Trophoblast cell (in vitro differentiated cells and primary cell): ENCODE data around the gene TSPOAP1.

Source experiments
- DNase-seq, 2 donors: peaks; one replicate each; pipeline ENCODE4 v3.0.0-alpha.2; 2016
- H2AFZ ChIP-seq: 2 replicates; pipeline ENCODE4 v1.6.1; 2013; ENCODE audit warnings: low read length, moderate library complexity, mild to moderate bottlenecking; ENCODE audit not compliant: insufficient read depth, poor library complexity
- H2AK5ac ChIP-seq: 2 replicates; pipeline ENCODE4 v1.6.1; 2013; ENCODE audit warnings: mild to moderate bottlenecking, low read length
- H2BK120ac ChIP-seq: 2 replicates; pipeline ENCODE4 v1.6.1; 2013; ENCODE audit warnings: low read length, mild to moderate bottlenecking, moderate library complexity; ENCODE audit not compliant: insufficient read depth, poor library complexity
- H2BK12ac ChIP-seq: 2 replicates; pipeline ENCODE4 v1.6.1; 2013; ENCODE audit warnings: mild to moderate bottlenecking, low read length, moderate library complexity
- H2BK5ac ChIP-seq: 2 replicates; pipeline ENCODE4 v1.6.1; 2013; ENCODE audit warnings: low read length, low read depth, moderate library complexity, mild to moderate bottlenecking; ENCODE audit not compliant: poor library complexity
- H3K14ac ChIP-seq: 2 replicates; pipeline ENCODE4 v1.6.1; 2013; ENCODE audit warnings: mild to moderate bottlenecking, low read length
- H3K18ac ChIP-seq: 2 replicates; pipeline ENCODE4 v1.6.1; 2013; ENCODE audit warnings: mild to moderate bottlenecking, low read length
- H3K23ac ChIP-seq: 2 replicates; pipeline ENCODE4 v1.6.1; 2013; ENCODE audit warnings: low read length
- H3K27ac ChIP-seq: 2 replicates; pipeline ENCODE4 v1.5.1; 2013; ENCODE audit warnings: low read depth, mild to moderate bottlenecking, inconsistent platforms, low read length, moderate library complexity
- H3K27me3 ChIP-seq: 2 replicates; pipeline ENCODE4 v1.6.1; 2013; ENCODE audit warnings: inconsistent platforms, mild to moderate bottlenecking, low read length, moderate library complexity; ENCODE audit not compliant: insufficient read depth
- H3K36me3 ChIP-seq, 2 experiments: 1 replicate in 1 of 2; 2 replicates in 1 of 2; pipeline ENCODE4 v1.6.1; 2013; ENCODE audit warnings: low read length in 2 of 2, mild to moderate bottlenecking in 2 of 2, moderate library complexity in 1 of 2; ENCODE audit not compliant: insufficient read depth in 2 of 2, control insufficient read depth in 1 of 2
- H3K4ac ChIP-seq: 2 replicates; pipeline ENCODE4 v1.6.1; 2013; ENCODE audit warnings: low read depth, mild to moderate bottlenecking, low read length, moderate library complexity
- H3K4me1 ChIP-seq, 2 experiments: 1 replicate in 1 of 2; 2 replicates in 1 of 2; pipeline ENCODE4 v1.6.1; 2013; ENCODE audit warnings: low read length in 2 of 2, mild to moderate bottlenecking in 2 of 2, moderate library complexity in 1 of 2; ENCODE audit not compliant: insufficient read depth in 2 of 2, control insufficient read depth in 1 of 2
- H3K4me2 ChIP-seq: 2 replicates; pipeline ENCODE4 v1.6.1; 2013; ENCODE audit warnings: inconsistent platforms, mild to moderate bottlenecking, low read length, moderate library complexity
- H3K4me3 ChIP-seq: 2 replicates; pipeline ENCODE4 v1.5.1; 2013; ENCODE audit warnings: mild to moderate bottlenecking, low read depth, low read length, inconsistent platforms
- H3K79me1 ChIP-seq: one replicate; pipeline ENCODE4 v1.6.1; 2013; ENCODE audit warnings: low read length
- H3K79me2 ChIP-seq: 2 replicates; pipeline ENCODE4 v1.6.1; 2013; ENCODE audit warnings: low read length, mild to moderate bottlenecking; ENCODE audit not compliant: control insufficient read depth, insufficient read depth, poor library complexity
- H3K9ac ChIP-seq: 2 replicates; pipeline ENCODE4 v1.6.1; 2013; ENCODE audit warnings: mild to moderate bottlenecking, low read length
- H3K9me3 ChIP-seq: 2 replicates; pipeline ENCODE4 v1.6.1; 2013; ENCODE audit warnings: low read depth, mild to moderate bottlenecking, control low read depth, inconsistent platforms, low read length; ENCODE audit not compliant: insufficient read depth
- H4K12ac ChIP-seq: 2 replicates; pipeline ENCODE4 v1.6.1; 2013; ENCODE audit warnings: low read depth, mild to moderate bottlenecking, low read length, moderate library complexity
- H4K8ac ChIP-seq: 2 replicates; pipeline ENCODE4 v1.6.1; 2013; ENCODE audit warnings: low read depth, mild to moderate bottlenecking, low read length, moderate library complexity
- H4K91ac ChIP-seq: one replicate; pipeline ENCODE4 v1.6.1; 2013; ENCODE audit warnings: low read depth, mild to moderate bottlenecking, low read length, moderate library complexity
- WGBS: extraction: QIAGEN DNeasy Blood & Tissue Kit; methylation state at CpG from one replicate; pipeline ENCODE4 v1.1.7; 2013; ENCODE audit warnings: missing lambda C conversion rate; ENCODE audit not compliant: insufficient read length, insufficient coverage; ENCODE audit errors: extremely low coverage; 5-methylcytosine and 5-hydroxymethylcytosine counted together

Gene TSPOAP1

GRCh38 chr17:58263773-58264172 lies 64.8 kb downstream of the TSPOAP1 start:
- Histone ChIP-seq H4K12ac (no peak overlapping the region), H2BK5ac (no peak overlapping the region), H3K36me3 (no peaks in the 10 kb centered on the region), H2BK12ac (no peak overlapping the region), H3K9ac (no peak overlapping the region), H3K79me1 (no peaks in the 10 kb centered on the region), H2BK120ac (no peak overlapping the region), H4K8ac (no peak overlapping the region), H3K4me2 (no peak overlapping the region), H4K91ac (no peak overlapping the region), H2AFZ (no peak overlapping the region), H3K14ac (no peak overlapping the region), H3K18ac (no peak overlapping the region), H3K4ac (no peak overlapping the region), H3K27me3 (no peaks in the 10 kb centered on the region), H2AK5ac (no peak overlapping the region), H3K23ac (no peak overlapping the region), H3K4me1 (no peaks in the 10 kb centered on the region), H3K9me3 (no peaks in the 10 kb centered on the region), H3K27ac (no peak overlapping the region), H3K4me3 (no peak overlapping the region), H3K79me2 (no peaks in the 10 kb centered on the region)
- WGBS = no CpG with 5 or more reads among the region's 1 CpG
- no peak for DNase-seq

GRCh38 chr17:58262149-58262548 lies 66.4 kb downstream of the TSPOAP1 start:
- Histone ChIP-seq H3K79me2 (no peaks in the 10 kb centered on the region), H2BK5ac (no peak overlapping the region), H3K4me2 (no peak overlapping the region), H3K4me3 (no peak overlapping the region), H2AK5ac (no peak overlapping the region), H3K9me3 (no peaks in the 10 kb centered on the region), H3K14ac (no peak overlapping the region), H4K91ac (no peak overlapping the region), H3K27me3 (no peaks in the 10 kb centered on the region), H3K4me1 (no peaks in the 10 kb centered on the region), H4K8ac (no peak overlapping the region), H3K18ac (no peak overlapping the region), H3K23ac (no peak overlapping the region), H2BK120ac (no peak overlapping the region), H3K36me3 (no peaks in the 10 kb centered on the region), H2BK12ac (no peak overlapping the region), H3K79me1 (no peaks in the 10 kb centered on the region), H3K27ac (no peak overlapping the region), H3K4ac (no peak overlapping the region), H4K12ac (no peak overlapping the region), H3K9ac (no peak overlapping the region), H2AFZ (no peak overlapping the region)
- no peak for DNase-seq
- no CpG with 5 or more reads among the region's 11 CpGs for WGBS

GRCh38 chr17:58254803-58255202 lies 73.8 kb downstream of the TSPOAP1 start:
- Histone ChIP-seq H3K23ac (no peak overlapping the region), H3K27me3 (peaks cover 15% of the 10 kb centered on the region), H2AK5ac (no peak overlapping the region), H3K27ac (no peak overlapping the region), H3K4ac (no peak overlapping the region), H3K4me2 (no peak overlapping the region), H4K12ac (no peak overlapping the region), H2BK120ac (no peak overlapping the region), H2BK5ac (no peak overlapping the region), H3K4me1 (no peaks in the 10 kb centered on the region), H2BK12ac (no peak overlapping the region), H2AFZ (no peak overlapping the region), H3K9me3 (no peaks in the 10 kb centered on the region), H3K79me1 (no peaks in the 10 kb centered on the region), H4K8ac (no peak overlapping the region), H3K79me2 (no peaks in the 10 kb centered on the region), H4K91ac (no peak overlapping the region), H3K9ac (no peak overlapping the region), H3K18ac (no peak overlapping the region), H3K36me3 (no peaks in the 10 kb centered on the region), H3K14ac (no peak overlapping the region), H3K4me3 (no peak overlapping the region)
- no CpG with 5 or more reads among the region's 8 CpGs for WGBS
- peak in 1 of 2 donors; percentile 8 for DNase-seq

GRCh38 chr17:58253082-58253481 lies 75.5 kb downstream of the TSPOAP1 start:
- H4K91ac ChIP-seq = no peak overlapping the region
- H3K27ac ChIP-seq = no peak overlapping the region
- H3K14ac ChIP-seq = no peak overlapping the region
- H4K12ac ChIP-seq = no peak overlapping the region
- no peak overlapping the region for H3K9ac ChIP-seq
- no peak for DNase-seq
- H3K9me3 ChIP-seq = peaks cover 2% of the 10 kb centered on the region
- no peak overlapping the region for H2AK5ac ChIP-seq
- H2AFZ ChIP-seq = no peak overlapping the region
- H3K79me2 ChIP-seq = no peaks in the 10 kb centered on the region
- no peak overlapping the region for H3K4ac ChIP-seq
- H3K36me3 ChIP-seq = no peaks in the 10 kb centered on the region
- no peak overlapping the region for H2BK5ac ChIP-seq
- no peaks in the 10 kb centered on the region for H3K79me1 ChIP-seq
- H4K8ac ChIP-seq = no peak overlapping the region
- H3K4me1 ChIP-seq = peaks cover 4 to 6% of the 10 kb centered on the region in 2 experiments
- no peak overlapping the region for H2BK12ac ChIP-seq
- H3K18ac ChIP-seq = no peak overlapping the region
- H2BK120ac ChIP-seq = no peak overlapping the region
- peaks cover 27% of the 10 kb centered on the region for H3K27me3 ChIP-seq
- 100% methylated on average over 1 of the region's 3 CpGs for WGBS
- H3K23ac ChIP-seq = no peak overlapping the region
- no peak overlapping the region for H3K4me2 ChIP-seq
- H3K4me3 ChIP-seq = no peak overlapping the region
